Body of pancreas (tissue), 4 donors: ENCODE results near the gene MYOC. TPM values are rescaled to one million over a fixed set of nuclear protein-coding genes. Genes with fewer than 3 reads are reported as not detected.

ENCODE experiments used
- ATAC-seq: fragments of 150-250 bp; one replicate; pipeline ENCODE4 v1.9.1; 2016
- DNase-seq, 4 donors: peaks; one replicate each; pipeline ENCODE4 v3.0.0-alpha.2; 2019
- H3K27ac ChIP-seq, 4 donors: fragments of 200-600 bp; sonication (generic); 1 replicate in 3 of 4; 2 replicates in 1 of 4; pipeline versions ENCODE4 v1.5.1 to v1.6.1; 2016 to 2019; ENCODE audit warnings: mild to moderate bottlenecking in 1 of 4, mixed read lengths in 1 of 4, moderate library complexity in 1 of 4
- H3K27me3 ChIP-seq, 2 donors: fragments of 200-600 bp; sonication (generic); one replicate each; pipeline ENCODE4 v1.6.0; 2016; ENCODE audit warnings: mild to moderate bottlenecking in 1 of 2
- H3K36me3 ChIP-seq, 2 donors: fragments of 200-600 bp; sonication (generic); replicated peaks in 1 of 2; 2 replicates each; pipeline ENCODE4 v1.5.1; 2016; ENCODE audit warnings: low read depth in 2 of 2; ENCODE audit not compliant: insufficient read depth in 1 of 2
- H3K4me1 ChIP-seq: fragments of 200-600 bp; sonication (generic); one replicate; pipeline ENCODE4 v1.6.0; 2016
- H3K4me3 ChIP-seq, 2 donors: fragments of 200-600 bp; sonication (generic); 1 replicate in 1 of 2; 2 replicates in 1 of 2; pipeline ENCODE4 v1.5.1; 2016 to 2019
- H3K9me3 ChIP-seq, 3 donors: fragments of 200-600 bp; sonication (generic); 1 replicate in 2 of 3; 2 replicates in 1 of 3; pipeline ENCODE4 v1.5.1; 2016
- CTCF ChIP-seq, 7 experiments: fragments of 450-650 bp in 4 of 7; fragments of 200-600 bp in 3 of 7; sonication (generic) in 3 of 7; IDR thresholded peaks; one replicate each; pipeline ENCODE4 v1.5.1; 2016 to 2019; ENCODE audit warnings: antibody characterized with exemption in 7 of 7
- POLR2A ChIP-seq, 3 donors: fragments of 450-650 bp; IDR thresholded peaks; one replicate each; pipeline ENCODE4 v1.6.1; 2016; ENCODE audit warnings: antibody characterized with exemption in 3 of 3, mild to moderate bottlenecking in 2 of 3
- WGBS, 2 donors: methylation state at CpG; one replicate each; pipeline ENCODE4 v1.1.5; 2017; 5-methylcytosine and 5-hydroxymethylcytosine counted together
- intact Hi-C: fragments of 100-400 bp; cut with DNase I; formaldehyde crosslinking; loops from one replicate; pipeline ENCODE4 v1.15.1; 2023
- total RNA-seq, 2 donors: library from RNA; depleted of rRNA; stranded (reverse); fragments of >200 nt; gene quantifications; one replicate each; pipeline ENCODE4 v1.1.0, GENCODE V29; 2016

MYOC gene
- total RNA-seq, 2 donors from 2014 or later: 1.3 to 5.4 TPM

- no peak overlapping the region for H3K4me3 ChIP-seq
- H3K4me1 ChIP-seq: no peaks in the 10 kb centered on the region
- H3K36me3 ChIP-seq: no peaks in the 10 kb centered on the region
- no peaks in the 10 kb centered on the region for H3K27me3 ChIP-seq
- WGBS, 2 donors: 63 to 89% methylated on average over 1 of the region's 1 CpG
- TF ChIP-seq POLR2A (IDR thresholded peaks at IDR 0.05) (no peak), CTCF (IDR thresholded peaks at IDR 0.05) (no peak)
- H3K9me3 ChIP-seq: no peaks in the 10 kb centered on the region
- intact Hi-C loops: no loop called here
- H3K27ac ChIP-seq: no peak overlapping the region
- DNase-seq: no peak
- no peak for ATAC-seq
Observed at GRCh38 chr1:171597203-171597602, 55.3 kb downstream of the MYOC start.

- no peak for DNase-seq
- H3K27ac ChIP-seq: no peak overlapping the region
- WGBS, 2 donors: 85 to 88% methylated on average over 2 of the region's 2 CpGs
- no peaks in the 10 kb centered on the region for H3K4me1 ChIP-seq
- intact Hi-C loops: no loop called here
- H3K27me3 ChIP-seq: no peaks in the 10 kb centered on the region
- no peaks in the 10 kb centered on the region for H3K9me3 ChIP-seq
- no peak for ATAC-seq
- H3K36me3 ChIP-seq: peaks cover 0 to 2% of the 10 kb centered on the region in 2 donors
- H3K4me3 ChIP-seq: no peak overlapping the region
- TF ChIP-seq POLR2A (IDR thresholded peaks at IDR 0.05) (no peak), CTCF (IDR thresholded peaks at IDR 0.05) (no peak)
Observed at GRCh38 chr1:171596705-171597104, 55.8 kb downstream of the MYOC start.

DNA sequence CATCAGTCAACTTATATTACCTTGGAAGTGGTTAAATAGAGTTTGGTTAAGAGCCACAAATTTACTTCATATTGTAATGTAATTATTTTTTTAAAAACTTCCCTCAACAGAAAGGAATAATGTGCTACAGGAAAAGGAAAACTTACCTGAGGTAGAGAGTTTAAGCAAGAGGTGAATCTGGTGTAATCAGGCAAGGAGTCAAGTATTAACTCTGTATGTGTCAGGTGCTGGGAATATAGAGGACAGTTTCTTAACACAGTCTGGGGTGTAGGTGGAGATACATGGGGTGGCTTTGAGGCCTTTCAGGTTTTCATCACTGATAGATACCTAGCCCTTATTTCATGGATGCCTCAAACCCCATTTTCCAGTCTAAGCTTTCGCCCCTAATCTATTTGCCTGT is 56.4 kb downstream of the MYOC start:
- no peak for ATAC-seq
- TF ChIP-seq POLR2A (IDR thresholded peaks at IDR 0.05): no peak
- TF ChIP-seq CTCF (IDR thresholded peaks at IDR 0.05): no peak
- 89 to 93% methylated on average over 1 of the region's 1 CpG for WGBS, 2 donors
- Histone ChIP-seq H3K4me1 (no peaks in the 10 kb centered on the region), H3K9me3 (no peaks in the 10 kb centered on the region), H3K27ac (no peak overlapping the region), H3K36me3 (peaks cover 3% of the 10 kb centered on the region in 2 donors), H3K27me3 (no peaks in the 10 kb centered on the region), H3K4me3 (no peak overlapping the region)
- intact Hi-C loops: no loop called here
- DNase-seq: no peak

DNA sequence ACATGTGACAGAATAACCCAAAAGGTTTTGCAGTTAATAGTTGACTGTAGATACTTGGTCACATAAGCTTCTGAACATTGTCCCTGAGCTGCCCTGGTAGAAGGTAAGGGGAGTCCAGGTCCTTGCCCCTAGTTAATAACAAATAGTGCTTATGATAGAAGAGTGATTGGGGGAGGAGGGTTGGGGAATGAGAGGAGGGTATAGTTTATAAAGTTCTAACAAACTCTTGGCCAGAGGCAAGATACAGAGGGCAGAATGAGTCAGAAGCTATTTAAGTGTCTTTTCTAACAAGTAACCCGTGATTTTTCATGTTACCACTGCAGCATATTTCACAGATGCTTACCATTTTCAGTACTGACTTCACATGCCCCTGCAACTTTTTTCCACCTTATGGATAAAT is 57.2 kb downstream of the MYOC start:
- Histone ChIP-seq H3K4me3 (no peak overlapping the region), H3K36me3 (peaks cover 3 to 6% of the 10 kb centered on the region in 2 donors), H3K27me3 (no peaks in the 10 kb centered on the region), H3K9me3 (no peaks in the 10 kb centered on the region), H3K4me1 (no peaks in the 10 kb centered on the region), H3K27ac (no peak overlapping the region)
- intact Hi-C loops: no loop called here
- ATAC-seq: no peak
- no peak for DNase-seq
- 86 to 94% methylated on average over 1 of the region's 1 CpG for WGBS, 2 donors
- TF ChIP-seq POLR2A (IDR thresholded peaks at IDR 0.05): no peak
- no peak for TF ChIP-seq CTCF (IDR thresholded peaks at IDR 0.05)

DNA sequence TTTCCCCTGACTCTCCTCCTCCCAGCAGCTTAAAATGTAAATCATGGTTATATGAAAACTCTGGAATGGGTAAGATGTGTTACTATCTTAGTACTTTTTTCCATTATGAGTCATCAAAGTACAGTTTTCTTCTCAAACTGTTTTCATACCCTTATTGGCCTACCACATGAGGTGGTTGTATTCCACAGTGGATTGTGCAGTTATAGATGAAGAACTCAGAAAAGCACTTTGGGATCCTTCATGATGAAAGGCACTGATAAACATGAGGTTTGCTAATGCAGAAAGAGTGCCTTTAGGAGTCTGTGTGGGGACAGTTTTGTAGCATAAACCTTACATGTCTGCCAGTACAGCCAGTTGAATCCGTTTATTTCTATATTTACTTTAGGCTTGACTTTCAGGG is 62.5 kb downstream of the MYOC start:
- no peaks in the 10 kb centered on the region for H3K27me3 ChIP-seq
- intact Hi-C loops: no loop called here
- no peak overlapping the region for H3K27ac ChIP-seq
- H3K4me3 ChIP-seq: no peak overlapping the region
- no peaks in the 10 kb centered on the region for H3K9me3 ChIP-seq
- TF ChIP-seq POLR2A (IDR thresholded peaks at IDR 0.05) (no peak), CTCF (IDR thresholded peaks at IDR 0.05) (no peak)
- H3K36me3 ChIP-seq: peaks cover 5 to 33% of the 10 kb centered on the region in 2 donors
- WGBS, 2 donors: 52 to 59% methylated on average over 1 of the region's 1 CpG
- H3K4me1 ChIP-seq: peaks cover 6% of the 10 kb centered on the region
- ATAC-seq (no peak), DNase-seq (no peak)
